Inferior parietal cortex (tissue), 1 donor: Measurements from ENCODE around the gene CD74.
"Not testable (repeated sequence)": the region's sequence is repeated elsewhere in the genome, so short reads cannot be mapped to it uniquely, and the experiment has no call there.

Experiments
- DNase-seq: peaks from one replicate; pipeline ENCODE4 v3.0.0-alpha.2; 2016; ENCODE audit errors: extremely low spot score

CD74 gene

DNA sequence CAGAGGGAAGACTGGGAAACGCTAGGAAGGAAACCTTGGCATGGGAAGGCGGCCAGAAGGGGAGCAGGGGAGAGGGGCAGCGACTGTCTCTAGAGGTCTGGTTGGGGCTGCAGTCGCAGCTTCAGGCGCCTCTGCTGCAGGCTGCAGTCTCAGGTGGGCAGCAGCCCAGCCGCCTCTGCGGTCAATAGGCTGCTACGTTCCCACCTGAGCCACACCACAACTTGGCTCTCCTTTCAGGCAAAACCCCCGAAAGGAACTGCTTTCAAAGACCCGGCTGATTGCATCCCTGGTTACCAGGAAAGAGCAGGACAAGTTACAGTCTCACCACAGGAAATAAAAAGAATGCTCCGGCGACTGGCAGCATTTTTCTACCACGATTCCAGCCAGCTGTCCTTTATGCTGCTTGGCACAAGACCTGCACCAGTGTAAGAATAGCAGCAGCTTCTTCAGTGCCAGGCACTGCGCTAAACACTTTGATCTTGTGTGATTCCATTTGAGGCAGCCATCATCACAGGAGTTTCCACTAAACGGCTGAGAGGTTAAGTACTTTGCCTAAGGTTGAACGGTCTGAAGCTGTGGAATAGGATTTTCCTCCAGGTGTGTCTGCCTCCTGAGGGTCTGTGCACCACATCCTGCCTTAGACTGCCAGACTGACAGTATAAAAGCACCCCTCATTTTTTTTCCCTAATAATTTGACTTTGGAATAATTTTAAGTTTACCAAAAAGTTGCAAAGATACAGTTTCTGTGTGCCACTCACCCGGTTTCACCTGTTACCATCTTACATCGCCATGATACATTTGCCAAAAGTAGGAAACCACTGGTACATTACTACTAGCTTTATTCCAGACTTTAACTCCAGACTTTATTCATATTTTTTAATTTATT is 29.3 kb upstream of the CD74 start:
- DNase-seq: peak; percentile 50

DNA sequence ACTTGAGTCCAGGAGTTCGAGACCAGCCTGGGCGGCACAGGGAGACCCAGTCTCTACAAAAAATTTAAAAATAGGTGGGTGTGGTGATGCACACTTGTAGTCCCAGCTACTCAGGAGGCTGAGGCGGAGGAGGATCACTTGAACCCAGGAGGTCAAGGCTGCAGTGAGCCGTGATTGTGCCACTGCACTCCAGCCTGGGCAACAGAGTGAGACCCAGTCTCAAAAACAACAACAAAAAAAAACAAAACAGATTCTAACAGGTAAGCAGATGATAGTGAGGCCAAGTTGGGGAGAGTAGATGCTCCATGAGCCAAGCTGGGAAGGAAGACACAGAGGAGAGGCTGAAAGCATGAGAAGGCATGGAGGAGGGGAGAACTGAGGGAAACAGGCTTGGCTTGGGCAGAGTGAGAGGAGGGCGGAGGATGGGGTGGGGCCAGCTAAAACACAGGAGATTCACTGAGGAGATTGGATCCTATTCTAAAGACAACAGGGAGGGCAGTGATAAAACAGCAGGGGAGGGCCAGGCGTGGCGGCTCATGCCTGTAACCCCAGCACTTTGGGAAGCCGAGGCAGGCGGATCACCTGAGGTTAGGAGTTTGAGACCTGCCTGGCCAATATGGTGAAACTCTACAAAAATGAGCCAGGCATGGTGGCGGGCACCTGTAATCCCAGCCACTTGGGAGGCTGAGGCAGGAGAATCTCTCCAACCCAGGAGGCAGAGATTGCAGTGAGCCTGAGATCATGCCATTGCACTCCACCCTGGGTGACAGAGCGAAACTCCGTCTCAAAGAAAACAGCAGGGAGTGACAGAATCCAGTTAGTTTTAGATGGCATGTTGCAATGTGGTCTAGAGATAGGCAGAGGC is 28.5 kb upstream of the CD74 start:
- DNase-seq: no peak

DNA sequence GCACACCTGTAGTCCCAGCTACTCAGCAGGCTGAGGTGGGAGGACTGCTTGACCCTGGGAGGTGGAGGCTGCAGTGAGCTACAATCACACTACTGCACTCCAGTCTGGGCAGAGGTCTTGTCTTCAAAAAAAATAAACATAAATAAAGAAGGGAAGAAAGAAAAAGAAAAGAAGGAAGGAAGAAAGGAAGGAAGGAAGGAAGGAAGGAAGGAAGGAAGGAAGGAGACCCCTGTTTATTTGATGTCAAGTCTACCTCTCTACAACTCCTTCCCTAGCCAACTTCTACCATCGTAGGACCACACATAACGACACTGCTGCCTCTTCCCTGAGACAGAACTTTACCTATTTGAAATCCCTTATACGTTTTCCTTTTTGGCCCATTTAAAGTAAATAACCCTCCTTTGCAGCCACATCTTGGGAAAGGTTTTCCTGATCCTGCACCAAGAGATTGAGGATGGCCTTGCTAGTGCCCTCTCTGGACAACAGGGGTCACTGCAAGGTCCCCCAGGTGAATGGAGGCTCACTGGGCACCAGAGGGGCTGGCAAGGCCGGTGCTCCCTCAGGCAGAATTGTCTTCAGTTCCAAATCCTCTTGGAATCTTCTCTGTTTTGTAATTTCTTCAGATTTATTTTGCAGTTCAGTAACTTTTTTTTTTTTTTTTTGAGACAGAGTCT is 26.3 kb upstream of the CD74 start:
- DNase-seq: no peak

DNA sequence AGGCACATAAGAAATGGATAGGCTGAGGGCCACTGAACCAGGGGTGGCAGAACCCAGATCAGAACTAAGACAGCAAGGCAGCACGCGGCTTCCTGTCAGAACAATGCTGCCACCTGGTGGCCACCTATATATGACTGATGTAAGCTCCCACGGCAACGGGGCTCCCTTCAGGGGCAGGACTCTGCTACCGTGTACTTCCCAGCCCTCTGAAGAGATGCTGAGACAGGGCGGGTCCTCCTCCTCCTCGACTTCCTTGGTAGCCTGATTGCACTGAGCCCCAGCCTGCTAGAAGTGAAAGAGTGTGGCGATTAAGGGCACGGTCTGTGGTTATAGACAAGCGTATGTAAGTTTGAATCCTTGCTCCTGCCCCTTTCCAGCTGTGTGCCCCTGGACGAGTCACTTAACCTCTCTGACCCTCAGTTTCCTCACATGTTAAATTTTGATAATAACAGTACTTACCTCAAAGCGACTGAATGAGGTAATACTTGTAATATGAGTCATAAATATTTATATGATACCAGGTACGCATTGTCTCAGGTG is 23.5 kb upstream of the CD74 start:
- peak; percentile 94 for DNase-seq

DNA sequence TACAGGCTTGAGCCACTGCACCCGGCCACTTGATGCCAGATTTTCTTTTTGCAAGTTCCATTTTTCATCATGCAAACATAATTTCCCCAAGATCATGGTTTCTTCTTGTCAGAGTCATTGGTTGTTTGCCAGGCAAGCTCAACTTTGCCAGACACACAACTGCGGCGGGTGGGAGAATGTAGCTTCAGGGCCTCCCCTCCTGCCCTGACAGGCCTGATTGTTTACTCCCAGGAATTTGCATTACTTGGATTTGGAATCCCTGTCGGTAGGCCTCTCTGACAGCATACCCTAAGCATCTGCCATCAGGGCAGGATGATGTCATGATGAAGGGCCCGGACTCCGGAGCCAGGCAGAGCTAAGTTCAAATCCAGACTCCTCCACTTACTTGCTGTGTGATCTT is 21.8 kb upstream of the CD74 start:
- DNase-seq: no peak

DNA sequence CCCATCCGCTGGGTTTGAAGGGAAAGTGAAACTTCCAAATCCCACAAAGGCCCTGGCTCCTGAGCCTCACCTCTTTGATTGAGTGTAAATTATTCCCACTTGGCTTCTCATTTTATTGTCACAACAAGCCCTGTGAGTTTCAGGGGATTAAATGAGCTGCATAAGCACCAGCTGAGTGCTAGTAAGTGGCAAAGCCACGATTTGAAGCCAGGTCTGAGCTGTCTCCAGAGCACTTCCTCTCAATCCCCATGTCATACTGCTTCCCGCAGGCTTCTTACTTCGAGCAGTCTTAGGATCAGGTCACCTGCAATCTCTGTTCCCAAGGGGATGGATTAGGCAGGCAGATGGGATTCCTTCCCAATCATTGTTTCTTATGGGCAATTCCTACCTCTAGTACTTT is 18.9 kb upstream of the CD74 start:
- DNase-seq: no peak

DNA sequence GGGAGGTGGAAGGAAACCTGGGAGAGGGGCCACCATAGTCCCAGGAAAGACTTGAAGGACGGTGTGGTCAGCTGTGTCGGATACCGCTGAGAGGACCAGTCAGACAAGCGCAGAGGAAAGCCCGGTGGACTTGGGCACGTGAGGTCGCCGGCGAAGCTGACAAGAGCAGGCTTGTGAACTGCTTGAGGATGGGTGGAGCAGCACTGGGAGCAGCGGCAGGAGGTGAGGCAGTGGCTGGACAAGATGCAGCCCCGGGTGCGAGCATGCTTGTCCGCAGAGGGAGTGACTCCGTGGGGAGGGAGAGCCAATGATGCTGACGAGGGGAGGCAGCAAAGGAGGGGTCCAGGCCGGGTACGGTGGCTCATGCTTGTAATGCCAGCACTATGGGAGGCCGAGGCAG is 18.3 kb upstream of the CD74 start:
- DNase-seq: no peak

DNA sequence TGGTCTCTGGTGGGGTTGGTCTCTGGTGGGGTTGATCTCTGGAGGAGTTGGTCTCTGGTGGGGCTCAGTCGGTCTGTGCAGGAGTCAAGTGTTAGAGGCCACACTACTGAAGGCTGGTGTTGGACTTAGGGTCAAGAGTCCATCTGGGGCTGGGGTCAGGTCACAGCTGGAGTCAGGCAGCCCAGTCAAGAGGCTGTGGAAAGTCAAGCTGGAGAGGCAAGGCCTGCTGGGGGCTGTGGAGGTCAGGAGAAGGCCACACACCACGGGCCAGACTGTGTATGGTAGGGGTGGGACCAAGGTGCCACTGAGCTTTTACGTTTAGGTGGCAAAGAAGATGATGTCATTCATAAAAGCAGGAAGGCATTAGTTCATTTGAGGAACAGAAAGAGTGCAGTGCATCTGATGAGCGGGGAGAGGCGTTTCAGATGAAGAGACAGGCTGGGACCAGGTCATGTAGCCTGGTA is 16.7 kb upstream of the CD74 start:
- DNase-seq: no peak

DNA sequence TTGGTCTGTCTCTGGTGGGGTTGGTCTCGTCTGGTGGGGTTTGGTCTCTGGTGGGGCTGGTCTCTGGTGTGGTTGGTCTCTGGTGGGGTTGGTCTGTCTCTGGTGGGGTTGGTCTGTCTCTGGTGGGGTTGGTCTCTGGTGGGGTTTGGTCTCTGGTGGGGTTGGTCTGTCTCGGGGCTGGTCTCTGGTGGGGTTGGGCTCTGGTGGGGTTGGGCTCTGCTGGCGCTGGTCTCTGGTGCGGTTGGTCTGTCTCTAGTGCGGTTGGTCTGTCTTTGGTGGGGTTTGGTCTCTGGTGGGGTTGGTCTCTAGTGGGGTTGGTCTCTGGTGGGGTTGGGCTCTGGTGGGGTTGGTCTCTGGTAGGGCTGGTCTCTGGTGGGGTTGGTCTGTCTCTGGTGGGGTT is 16.3 kb upstream of the CD74 start:
- no peak for DNase-seq

DNA sequence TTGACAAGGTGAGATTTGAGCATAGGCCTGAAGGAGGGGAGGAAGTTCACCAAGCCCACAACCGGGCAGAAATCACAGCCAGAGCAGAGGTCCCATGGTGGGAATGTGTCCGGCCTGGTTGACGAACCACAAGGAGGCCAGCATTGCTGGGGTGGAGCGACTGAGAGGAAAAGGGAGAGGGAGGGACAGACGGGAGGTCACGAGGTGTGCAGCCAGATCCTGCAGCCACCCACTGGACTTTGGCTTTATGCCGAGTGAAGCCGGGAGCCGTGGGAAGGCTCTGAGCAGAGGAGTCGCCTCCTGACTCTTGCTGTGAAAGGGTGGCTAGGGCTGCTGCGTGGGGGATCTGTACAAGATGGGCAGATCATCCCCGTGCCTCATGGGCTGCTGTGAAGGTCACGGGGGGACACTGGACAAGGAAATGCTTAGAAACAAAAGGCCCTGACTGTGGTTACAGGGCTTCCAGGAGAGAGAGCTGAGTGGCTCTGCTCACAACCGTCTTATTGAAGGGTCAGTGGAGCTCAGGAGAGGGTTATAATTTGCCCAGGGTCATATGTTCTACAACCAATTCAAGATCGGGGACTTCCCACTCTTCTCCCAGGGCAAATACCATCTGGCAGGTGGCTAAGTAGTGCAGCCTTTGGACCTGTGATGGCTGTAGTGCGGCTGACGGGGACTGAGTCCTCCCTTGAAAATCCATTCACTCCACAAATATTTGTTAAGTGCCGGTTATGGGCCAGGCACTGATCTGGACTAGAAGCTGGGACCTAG is 15.6 kb upstream of the CD74 start:
- peak; percentile 44 for DNase-seq

DNA sequence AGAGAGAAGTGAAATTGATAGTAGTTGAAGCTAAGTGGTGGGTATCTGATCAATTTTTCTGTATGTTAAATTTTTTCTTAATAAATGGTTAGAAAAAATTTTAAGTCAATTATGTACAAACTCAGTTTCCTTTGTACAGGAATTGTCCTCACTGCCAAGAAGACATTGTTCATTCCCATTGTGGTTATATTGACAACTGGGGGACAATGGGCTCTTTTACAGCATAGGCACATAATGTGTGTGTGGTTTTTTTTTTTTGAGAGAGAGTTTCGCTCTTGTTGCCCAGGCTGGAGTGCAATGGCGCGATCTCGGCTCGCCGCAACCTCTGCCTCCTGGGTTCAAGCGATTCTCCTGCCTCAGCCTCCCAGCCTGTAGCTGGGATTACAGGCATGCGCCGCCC is 13.5 kb upstream of the CD74 start:
- peak; percentile 70 for DNase-seq

DNA sequence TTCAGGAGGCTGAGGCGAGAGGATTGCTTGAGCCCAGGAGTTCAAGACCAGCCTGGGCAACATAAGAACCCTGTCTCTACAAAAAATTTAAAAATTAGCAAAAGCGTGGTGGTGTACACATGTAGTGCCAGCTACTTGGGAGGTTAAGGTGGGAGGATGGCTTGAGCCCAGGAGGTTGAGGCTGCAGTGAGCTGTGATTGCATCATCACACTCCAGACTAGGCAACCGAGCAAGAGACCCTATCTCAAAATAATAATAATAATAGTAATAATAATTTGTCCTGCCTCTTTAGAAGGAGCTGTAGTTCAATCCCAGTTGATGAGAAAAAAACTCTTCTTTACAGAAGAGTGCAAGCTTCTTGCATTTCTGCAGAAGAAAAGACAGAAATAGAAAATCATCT is 10.0 kb upstream of the CD74 start:
- no peak for DNase-seq

DNA sequence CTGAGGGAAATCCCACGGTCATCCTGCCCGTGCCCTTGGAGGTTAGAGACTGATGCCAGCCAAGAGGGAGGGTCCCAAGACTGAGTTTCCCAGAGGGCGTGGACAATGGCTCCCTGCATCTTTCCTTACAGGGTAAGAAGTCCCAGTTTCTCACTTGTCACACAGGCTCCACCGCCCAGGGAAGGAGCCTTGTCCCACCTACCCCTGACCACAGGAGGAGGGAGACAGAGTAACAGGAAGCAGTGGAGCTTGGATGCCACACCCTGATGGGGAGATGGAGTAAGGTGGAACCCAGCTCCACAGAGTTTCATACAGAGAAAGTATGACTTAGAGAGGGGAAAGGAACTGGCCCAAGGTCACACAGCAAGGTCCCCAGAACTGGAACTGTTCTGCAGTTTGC is 9.4 kb upstream of the CD74 start:
- DNase-seq: no peak

DNA sequence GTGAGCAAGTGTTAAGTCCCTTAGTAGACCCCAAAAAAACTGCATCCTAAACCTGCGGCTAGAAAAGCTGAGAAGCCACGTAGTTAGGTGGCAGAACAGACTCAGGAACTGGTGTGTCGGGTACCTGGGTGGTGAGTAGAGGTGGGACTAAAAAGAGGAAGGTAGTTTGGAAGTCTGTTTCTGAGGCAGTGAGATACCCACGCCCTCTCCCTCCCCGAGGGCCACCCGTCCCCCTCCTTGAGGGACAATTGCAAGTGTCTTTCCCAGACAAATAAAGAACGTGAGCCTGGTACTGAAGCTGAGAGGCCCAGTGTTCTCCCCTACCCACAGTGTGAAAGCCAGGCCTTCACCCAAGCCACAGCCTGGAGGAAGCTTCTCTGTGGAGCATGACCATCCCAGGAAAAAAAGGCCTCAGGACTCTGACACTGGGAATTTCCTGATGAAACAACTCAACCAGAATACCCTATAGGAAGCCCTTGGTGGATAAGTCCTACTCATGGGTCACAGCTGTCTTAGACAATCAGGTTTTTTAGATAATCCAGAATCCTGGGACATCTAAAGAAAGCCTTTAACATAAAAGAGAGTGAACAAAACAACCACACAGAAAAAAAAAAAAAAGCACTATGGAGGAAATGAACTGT is 7.0 kb upstream of the CD74 start:
- no peak for DNase-seq

DNA sequence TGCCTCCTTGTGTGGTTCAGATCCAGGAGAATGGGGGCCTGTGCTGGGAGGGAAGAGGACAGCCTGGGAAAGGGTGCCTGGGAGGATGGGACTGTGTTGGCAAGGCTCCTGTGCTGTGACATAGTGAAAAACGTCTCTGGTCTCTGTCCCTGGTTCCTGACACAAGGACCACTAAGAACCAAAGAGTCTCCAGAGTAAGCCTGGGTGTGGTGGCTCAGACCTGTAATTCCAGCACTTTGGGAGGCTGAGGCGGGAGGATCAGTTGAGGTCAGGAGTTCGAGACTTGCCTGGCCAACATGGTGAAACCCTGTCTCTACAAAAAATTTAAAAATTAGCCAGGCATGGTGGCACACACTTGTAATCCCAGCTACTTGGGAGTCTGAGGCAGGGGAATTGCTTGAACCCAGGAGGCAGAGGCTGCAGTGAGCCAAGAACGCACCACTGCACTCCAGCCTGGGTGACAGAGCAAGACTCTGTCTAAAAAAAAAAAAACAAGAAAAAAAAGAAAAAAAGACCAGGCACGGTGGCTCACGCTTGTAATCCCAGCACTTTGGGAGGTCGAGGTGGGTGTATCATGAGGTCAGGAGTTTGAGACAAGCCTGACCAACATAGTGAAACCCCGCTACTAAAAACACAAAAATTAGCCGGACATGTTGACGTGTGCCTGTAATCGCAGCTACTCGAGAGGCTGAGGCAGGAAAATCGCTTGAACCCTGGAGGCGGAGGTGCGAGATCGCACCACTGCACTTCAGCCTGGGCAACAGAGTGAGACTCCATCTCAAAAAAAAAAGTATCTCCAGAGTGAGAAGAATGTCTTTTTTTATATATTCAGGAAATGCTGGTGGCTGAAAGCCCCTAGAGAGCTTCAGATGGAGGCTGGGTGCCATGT is 1.4 kb upstream of the CD74 start:
- not testable (repeated sequence) for DNase-seq

DNA sequence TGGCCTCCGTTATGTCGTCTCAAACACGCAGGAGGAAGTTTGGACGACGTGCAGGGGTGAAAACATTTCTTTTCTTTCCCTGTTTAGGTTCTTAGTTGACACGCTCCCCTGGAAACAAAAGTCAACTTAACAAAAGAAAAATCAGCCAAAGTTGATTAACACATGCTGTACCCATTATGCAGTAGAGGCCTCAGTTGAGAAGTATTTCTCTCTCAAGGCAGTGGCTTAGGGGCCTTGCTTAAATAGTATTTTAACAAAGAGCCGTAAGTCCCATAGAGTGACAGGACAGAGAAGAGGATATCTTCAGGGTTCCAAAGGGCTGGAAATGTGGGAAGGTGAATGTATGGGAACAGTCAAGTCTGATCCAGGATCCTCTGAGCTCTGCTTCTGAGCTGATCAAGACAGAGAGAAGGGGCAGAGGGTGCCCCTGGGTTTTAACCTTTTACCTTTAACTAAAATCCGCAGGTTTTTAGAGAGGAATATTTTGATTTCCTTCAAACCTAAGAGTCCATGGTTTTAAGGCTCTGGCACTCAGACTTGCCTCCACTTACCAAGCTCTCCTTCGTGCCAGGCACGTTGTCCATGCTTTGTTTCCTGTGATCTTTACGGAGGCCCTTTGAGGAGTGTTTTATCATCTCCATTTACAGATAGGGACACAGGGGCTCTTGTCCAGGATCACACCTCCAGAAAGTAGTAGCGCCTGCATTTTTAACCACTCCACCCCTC is 629 bp upstream of the CD74 start:
- DNase-seq: no peak

DNA sequence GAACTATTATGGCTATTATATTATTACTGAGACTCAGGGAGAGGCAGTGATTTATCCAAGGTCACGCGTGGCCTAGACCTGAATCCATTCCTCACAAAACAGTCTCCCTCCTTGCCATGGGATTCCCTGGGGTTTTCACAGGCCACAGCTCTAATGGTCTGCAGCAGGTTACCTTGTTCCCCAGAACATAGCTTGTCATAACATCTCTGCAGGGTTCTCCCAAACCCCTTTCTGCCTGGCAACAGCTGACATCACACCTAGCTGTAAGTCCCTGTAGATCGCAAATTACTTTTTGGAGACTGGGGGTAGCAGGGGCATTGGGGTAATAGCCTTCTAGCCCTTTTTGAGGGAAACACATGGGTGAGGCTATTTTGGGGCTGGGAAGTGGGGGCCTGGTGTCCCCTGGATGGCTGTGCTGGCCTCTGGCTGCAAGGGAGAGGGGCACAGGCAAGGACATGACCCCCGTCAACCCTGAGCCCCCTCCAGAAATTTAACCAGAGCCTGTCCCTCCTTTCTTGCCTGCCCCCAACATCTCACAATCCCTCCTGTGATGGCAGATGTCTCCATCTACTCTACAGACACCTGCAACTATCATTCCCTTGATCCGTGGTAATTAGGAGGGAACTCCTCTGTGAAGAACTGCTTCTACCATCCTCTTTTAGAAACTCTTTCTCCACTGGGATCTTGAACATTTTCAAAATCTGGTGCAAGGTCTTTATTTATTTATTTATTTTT is 1.3 kb downstream of the CD74 start:
- no peak for DNase-seq

DNA sequence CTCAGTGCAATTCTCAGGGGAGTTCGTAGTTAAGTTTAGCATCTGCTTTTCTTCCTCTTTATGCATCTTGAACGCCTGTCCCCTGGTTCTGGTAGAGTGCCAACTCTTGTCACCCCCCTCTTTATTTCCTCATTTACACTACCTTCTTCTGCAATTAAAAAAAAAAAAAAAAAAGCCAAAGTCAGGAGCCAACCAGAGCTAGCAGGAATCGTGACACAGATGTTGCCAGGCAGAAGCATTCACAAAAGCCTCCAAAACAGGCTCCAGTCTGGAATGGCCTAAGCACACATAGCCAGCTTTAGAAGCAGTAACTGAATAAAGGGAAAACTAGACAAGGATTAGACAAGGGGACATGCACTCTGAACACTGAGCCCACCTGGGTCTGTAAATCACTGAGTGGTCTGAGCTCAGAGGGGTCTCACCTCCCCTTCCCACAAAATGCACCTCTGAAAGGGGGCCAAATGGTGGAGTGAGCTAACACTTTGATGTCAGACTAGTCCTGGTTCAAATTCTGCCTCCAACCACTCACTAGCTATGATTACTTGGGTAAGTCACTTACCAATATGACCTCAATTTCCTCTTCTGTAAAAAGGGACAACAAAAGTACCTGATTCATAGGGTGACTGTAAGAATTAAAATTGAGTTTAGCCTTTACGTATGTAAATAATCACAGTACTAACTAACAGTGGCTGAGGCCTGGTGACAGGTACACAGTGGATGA is 2.0 kb downstream of the CD74 start:
- DNase-seq: peak; percentile 84
